GM21390 (cell line): ENCODE measurements around the gene SRCIN1.
"Not testable (repeated sequence)": the region's sequence is repeated elsewhere in the genome, so short reads cannot be mapped to it uniquely, and the experiment has no call there.

Experiments
- ATAC-seq: cut with Tn5 transposase; IDR thresholded peaks from one replicate; pipeline ENCODE4 v1.9.1; 2021; ENCODE audit not compliant: unreplicated experiment

Gene SRCIN1

GRCh38 chr17:38491346-38492066 is 114.2 kb downstream of the SRCIN1 start:
- not testable (repeated sequence) for ATAC-seq

DNA sequence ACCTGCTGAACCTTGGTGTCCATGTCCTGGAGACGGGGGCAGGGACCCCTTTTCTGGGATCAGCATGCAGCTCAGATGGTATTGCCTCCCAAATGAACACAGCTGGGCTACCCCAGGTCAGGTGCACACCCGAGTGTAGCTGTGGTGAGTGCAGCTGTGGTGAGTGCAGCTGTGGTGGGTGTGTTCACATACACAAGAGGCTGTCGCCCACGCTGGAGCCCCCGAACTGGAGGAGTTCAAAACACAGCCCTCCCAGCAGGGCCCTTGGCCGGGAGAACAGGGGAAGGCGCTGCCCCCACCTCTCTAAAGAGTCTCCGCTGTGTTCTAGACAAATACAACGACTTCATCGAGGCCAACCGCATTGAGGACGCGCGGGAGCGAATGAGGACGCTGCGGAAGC is 116.0 kb downstream of the SRCIN1 start:
- not testable (repeated sequence) for ATAC-seq

GRCh38 chr17:38485681-38486298 is 120.0 kb downstream of the SRCIN1 start:
- ATAC-seq, result not testable (repeated sequence)

DNA sequence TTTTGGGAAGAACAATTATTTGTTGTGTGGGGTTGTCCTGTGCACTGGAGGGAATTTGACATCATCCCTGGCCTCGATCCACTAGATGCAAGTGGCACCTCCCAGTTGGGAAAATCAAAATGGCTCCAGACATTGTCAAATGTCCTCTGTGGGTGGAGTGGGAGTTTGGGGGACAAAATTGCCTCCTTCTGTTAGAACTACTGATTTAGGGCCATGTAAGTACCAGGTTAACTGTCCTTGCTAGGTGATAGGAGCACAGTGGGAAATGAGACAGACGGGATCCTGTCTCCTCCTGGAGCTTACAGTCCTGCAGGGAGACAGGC is 120.6 kb downstream of the SRCIN1 start:
- no peak for ATAC-seq

DNA sequence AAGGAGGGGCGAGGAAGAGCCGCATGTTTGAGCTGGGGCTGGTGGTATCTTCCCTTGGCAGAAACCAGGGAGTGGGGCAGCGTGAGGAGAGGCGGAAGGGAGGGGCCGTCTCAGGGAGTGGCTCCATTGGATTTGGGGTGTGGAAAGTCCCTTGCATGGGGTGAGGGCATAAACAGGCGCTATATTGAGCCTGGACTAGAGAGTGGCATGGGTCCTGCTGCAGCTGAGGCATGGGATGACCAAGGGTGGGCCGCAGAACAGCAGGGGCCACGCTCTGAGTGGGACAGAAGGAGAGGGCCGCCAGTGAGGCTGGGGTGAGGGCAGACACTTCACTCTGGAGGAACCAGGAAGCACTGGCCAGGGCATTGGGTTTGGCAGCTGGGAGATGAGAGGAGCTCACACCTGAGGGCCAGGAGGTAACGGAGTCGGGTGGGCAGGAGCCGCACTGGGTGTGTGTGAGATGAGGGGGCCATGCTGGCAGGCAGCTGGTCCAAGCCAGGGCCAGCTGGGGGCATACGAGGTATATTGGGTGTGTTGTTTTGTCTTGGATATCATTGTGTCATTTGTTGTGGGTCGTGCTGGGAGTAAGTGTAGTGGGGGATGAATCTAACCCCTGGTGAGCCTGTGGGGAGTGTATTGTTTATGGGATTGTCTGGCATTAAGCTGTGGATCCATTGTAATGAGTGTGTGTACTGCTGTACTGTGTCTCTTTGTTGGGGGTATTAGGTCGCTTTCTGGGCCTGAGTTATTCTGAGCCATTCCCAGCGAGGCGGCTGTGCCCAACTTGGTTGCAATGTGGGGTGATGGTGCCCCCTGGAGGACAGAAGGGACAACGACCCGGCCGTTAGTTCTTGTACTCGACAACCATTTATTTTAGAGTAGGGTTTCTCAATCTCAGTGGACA is 121.3 kb downstream of the SRCIN1 start:
- ATAC-seq, result not testable (repeated sequence)

GRCh38 chr17:38482700-38483043 is 123.1 kb downstream of the SRCIN1 start:
- not testable (repeated sequence) for ATAC-seq

DNA sequence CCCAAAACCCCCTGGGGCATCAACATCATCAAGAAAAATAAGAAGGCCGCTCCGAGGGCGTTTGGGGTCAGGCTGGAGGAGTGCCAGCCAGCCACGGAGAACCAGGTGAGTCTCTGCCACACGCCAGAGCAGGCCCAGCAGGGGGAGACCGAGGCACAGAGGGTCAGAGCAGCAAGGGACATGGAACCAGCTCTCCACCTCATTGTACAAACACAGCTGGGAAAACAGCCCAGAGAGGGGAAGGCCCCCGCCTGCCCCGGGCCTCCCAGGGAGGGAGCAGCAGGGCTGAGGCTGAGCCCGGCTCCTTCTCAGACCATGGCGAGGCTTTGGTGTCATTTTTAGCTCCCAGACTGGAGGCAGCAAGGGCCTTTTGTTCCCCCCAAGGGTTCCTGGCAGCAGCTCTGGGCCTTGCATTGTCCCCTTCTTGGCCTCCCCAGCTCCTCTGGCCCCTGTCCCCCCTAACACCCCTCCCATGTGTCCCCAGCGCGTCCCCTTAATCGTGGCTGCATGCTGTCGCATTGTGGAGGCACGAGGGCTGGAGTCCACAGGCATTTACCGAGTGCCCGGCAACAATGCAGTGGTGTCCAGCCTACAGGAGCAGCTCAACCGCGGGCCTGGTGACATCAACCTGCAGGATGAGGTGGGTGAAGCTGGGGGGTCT is 123.6 kb downstream of the SRCIN1 start:
- not testable (repeated sequence) for ATAC-seq
